ENCODE measurements around the gene CDKN2C. TPM values are rescaled to one million over a fixed set of nuclear protein-coding genes. Genes with fewer than 3 reads are reported as not detected.

CDKN2C gene
- total RNA-seq, 4 donors from 2014 or later = 9.9 to 13.0 (median 11.1) TPM

DNA sequence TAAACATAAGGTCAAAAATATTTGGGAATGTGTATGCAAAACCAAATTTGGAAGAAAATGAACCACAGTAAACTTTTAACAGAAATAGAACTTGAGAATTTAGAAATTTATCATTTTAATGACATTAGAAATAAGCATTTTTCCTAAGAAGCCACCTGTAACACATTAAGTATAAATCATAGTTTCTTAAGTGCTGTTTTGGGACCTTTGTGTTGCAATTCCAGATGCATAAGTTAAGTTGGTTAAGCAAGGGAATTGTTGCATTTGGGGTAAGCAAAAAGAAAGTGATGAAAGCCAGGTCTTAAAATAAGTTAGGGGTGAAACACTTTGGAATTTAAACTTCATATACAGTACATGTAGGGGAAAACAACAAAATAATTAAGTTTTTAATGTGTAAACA, 49.8 kb downstream of the CDKN2C start:
- no peaks in the 10 kb centered on the region for H3K4me1 ChIP-seq
- no peaks in the 10 kb centered on the region for H3K9me3 ChIP-seq
- H3K4me3 ChIP-seq = no peak overlapping the region
- H3K27me3 ChIP-seq = no peaks in the 10 kb centered on the region
- DNase-seq (ENCODE audit: low spot score in 2 of 2) = no peak
- no peak for TF ChIP-seq CTCF (IDR thresholded peaks at IDR 0.05)
- TF ChIP-seq EP300 (IDR thresholded peaks at IDR 0.05) = no peak
- TF ChIP-seq POLR2A (IDR thresholded peaks at IDR 0.05) = no peak
- no peak for TF ChIP-seq POLR2AphosphoS5 (IDR thresholded peaks at IDR 0.05)
- no peak overlapping the region for H3K27ac ChIP-seq
- H3K36me3 ChIP-seq = no peaks in the 10 kb centered on the region

Other genes with a start within 250 kb of the CDKN2C start
- 10 to 100 TPM; 35.1 to 61.6 (median 45.4) TPM for gene FAF1, start 10.0 kb upstream of the CDKN2C start, total RNA-seq
- gene C1orf185, start 132.0 kb downstream of the CDKN2C start, total RNA-seq = not detected

Data from suprapubic skin (tissue), 4 donors.